NT2/D1 (cell line): ENCODE data around the gene TNNT2.

Source experiments
- DNase-seq: peaks from one replicate; pipeline ENCODE4 v3.0.0-alpha.2; 2011; ENCODE audit warnings: low read depth, low spot score
- H3K27me3 ChIP-seq: 2 replicates; pipeline ENCODE4 v1.6.0; 2011; ENCODE audit warnings: mild to moderate bottlenecking; ENCODE audit not compliant: insufficient read length, insufficient read depth
- H3K36me3 ChIP-seq: 2 replicates; pipeline ENCODE4 v1.6.1; 2011; ENCODE audit warnings: mild to moderate bottlenecking, low read length, mixed read lengths; ENCODE audit not compliant: insufficient read depth, insufficient read length
- H3K4me1 ChIP-seq: 2 replicates; pipeline ENCODE4 v1.5.1; 2011; ENCODE audit not compliant: insufficient read depth, insufficient read length
- H3K4me3 ChIP-seq: 2 replicates; pipeline ENCODE4 v1.5.1; 2011; ENCODE audit warnings: low read depth; ENCODE audit not compliant: insufficient read length
- H3K9ac ChIP-seq: 2 replicates; pipeline ENCODE4 v1.6.0; 2011; ENCODE audit warnings: low read depth; ENCODE audit not compliant: insufficient read length
- H3K9me3 ChIP-seq: 2 replicates; pipeline ENCODE4 v1.5.1; 2011; ENCODE audit warnings: mild to moderate bottlenecking, low read length; ENCODE audit not compliant: insufficient read depth
- SUZ12 ChIP-seq: IDR thresholded peaks from 2 replicates; pipeline ENCODE4 v1.6.1; 2011; ENCODE audit not compliant: insufficient read length, insufficient read depth; ENCODE audit errors: extremely low read depth
- YY1 ChIP-seq: IDR thresholded peaks from 2 replicates; pipeline ENCODE4 v1.6.1; 2011; ENCODE audit not compliant: insufficient read length, insufficient read depth
- ZNF274 ChIP-seq: IDR thresholded peaks from 2 replicates; pipeline ENCODE4 v1.6.1; 2011; ENCODE audit warnings: mild to moderate bottlenecking, low read depth, low read length

The TNNT2 gene

DNA sequence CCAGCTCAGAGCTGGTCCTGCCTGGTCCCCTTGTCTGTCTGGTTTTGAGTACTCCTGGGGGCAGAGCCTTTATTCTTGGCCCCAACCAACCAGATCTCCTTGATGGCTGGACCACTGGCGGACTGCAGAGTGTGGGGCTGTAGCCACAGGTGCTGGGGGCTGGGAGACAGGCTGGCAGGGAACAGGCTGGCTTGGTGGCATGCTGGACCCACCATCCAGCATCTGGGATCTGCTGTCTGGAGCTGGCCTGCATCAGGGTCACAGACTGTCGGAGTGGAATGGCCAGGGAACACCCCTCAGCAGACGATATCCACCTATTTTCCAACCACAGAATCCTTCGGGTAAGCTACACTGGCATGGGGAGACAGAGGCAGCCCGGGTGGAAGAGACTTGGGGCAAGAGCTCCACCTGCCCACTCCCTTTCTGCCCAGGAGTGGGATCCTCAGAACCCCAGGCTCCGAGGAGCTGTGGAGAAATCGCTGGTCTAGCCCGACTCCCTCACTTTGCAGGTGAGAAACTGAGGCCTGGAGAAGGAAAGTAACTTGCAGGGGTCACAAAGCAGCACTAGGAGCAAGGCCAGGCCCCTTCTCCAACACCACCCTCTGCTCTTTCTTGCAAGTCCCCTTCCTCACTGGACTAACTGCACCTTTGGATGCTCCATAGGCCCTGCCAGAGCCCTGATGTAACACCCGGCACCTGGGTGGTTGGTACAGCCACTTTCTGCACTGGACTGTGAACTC is 40.6 kb downstream of the TNNT2 start:
- Histone ChIP-seq H3K4me3 (no peak overlapping the region), H3K36me3 (no peaks in the 10 kb centered on the region), H3K9ac (no peak overlapping the region), H3K27me3 (no peaks in the 10 kb centered on the region), H3K9me3 (no peaks in the 10 kb centered on the region; the same call in 1 of the 2 replicates), H3K4me1 (no peaks in the 10 kb centered on the region)
- DNase-seq: no peak
- TF ChIP-seq YY1 (no peak), ZNF274 (no peak), SUZ12 (no peak)

- no peak overlapping the region for H3K9ac ChIP-seq
- no peaks in the 10 kb centered on the region for H3K9me3 ChIP-seq
- H3K4me3 ChIP-seq: no peak overlapping the region
- no peak for DNase-seq
- H3K4me1 ChIP-seq: no peaks in the 10 kb centered on the region
- TF ChIP-seq YY1 (no peak), SUZ12 (no peak), ZNF274 (no peak)
- no peaks in the 10 kb centered on the region for H3K36me3 ChIP-seq
- no peaks in the 10 kb centered on the region for H3K27me3 ChIP-seq
These were observed 41.6 kb downstream of the TNNT2 start for GRCh38 chr1:201335901-201336300.

DNA sequence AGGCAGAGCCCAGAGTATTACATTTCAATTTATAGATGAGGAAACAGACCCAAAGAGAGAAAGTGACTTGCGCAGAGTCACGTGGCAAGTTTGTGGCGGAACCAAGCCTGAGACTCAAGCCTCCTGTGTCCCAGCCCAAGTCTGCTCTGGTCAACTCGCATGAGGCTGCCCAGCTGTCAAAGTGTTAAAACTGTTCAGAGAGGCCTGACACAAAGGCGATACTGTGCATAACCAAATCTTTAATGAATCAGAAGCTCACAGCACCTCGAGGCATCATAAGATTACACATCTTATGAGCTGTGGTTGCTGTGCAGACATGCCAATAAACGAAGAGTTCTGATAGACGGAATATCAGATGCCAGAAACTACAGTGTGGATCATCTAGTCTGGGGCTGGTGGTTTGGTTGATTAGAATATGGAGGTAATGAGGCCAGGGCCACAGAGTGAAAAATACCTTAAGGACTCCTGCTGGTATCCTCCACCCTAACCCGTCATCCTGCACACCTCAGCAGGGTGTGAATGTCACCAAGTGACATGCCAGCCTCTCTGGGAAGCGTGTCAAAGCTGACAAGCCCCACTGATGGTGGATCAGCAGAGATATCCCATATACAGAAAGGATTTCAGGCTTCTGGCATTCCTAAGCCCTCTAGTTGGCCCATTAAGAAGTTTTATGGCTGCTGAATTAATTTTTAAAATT is 42.2 kb downstream of the TNNT2 start:
- H3K27me3 ChIP-seq: no peaks in the 10 kb centered on the region
- no peak overlapping the region for H3K9ac ChIP-seq
- H3K4me1 ChIP-seq: no peaks in the 10 kb centered on the region
- H3K4me3 ChIP-seq: no peak overlapping the region
- DNase-seq: no peak
- H3K36me3 ChIP-seq: no peaks in the 10 kb centered on the region
- no peaks in the 10 kb centered on the region for H3K9me3 ChIP-seq
- TF ChIP-seq SUZ12: no peak
- no peak for TF ChIP-seq ZNF274
- no peak for TF ChIP-seq YY1

GRCh38 chr1:201334325-201335173 is 42.9 kb downstream of the TNNT2 start:
- no peak for TF ChIP-seq SUZ12
- no peak for TF ChIP-seq ZNF274
- TF ChIP-seq YY1: no peak
- no peaks in the 10 kb centered on the region for H3K4me1 ChIP-seq
- DNase-seq: no peak
- no peak overlapping the region for H3K9ac ChIP-seq
- H3K9me3 ChIP-seq: no peaks in the 10 kb centered on the region
- H3K27me3 ChIP-seq: no peaks in the 10 kb centered on the region
- no peak overlapping the region for H3K4me3 ChIP-seq
- no peaks in the 10 kb centered on the region for H3K36me3 ChIP-seq

- Histone ChIP-seq H3K4me1 (no peaks in the 10 kb centered on the region), H3K36me3 (no peaks in the 10 kb centered on the region), H3K27me3 (peaks cover under 1% of the 10 kb centered on the region), H3K4me3 (no peak overlapping the region), H3K9me3 (no peaks in the 10 kb centered on the region), H3K9ac (no peak overlapping the region)
- TF ChIP-seq ZNF274 (no peak), SUZ12 (no peak), YY1 (no peak)
- no peak for DNase-seq
These were observed 44.7 kb downstream of the TNNT2 start for GRCh38 chr1:201332616-201333335.

- peaks cover 5% of the 10 kb centered on the region for H3K27me3 ChIP-seq
- TF ChIP-seq YY1 (no peak), ZNF274 (no peak), SUZ12 (no peak)
- no peaks in the 10 kb centered on the region for H3K36me3 ChIP-seq
- H3K4me1 ChIP-seq: no peaks in the 10 kb centered on the region
- no peak overlapping the region for H3K4me3 ChIP-seq
- no peaks in the 10 kb centered on the region for H3K9me3 ChIP-seq
- no peak overlapping the region for H3K9ac ChIP-seq
- no peak for DNase-seq
These were observed 45.5 kb downstream of the TNNT2 start for GRCh38 chr1:201332021-201332420.
